Neural crest cell (in vitro differentiated cells): ENCODE data around the gene AMOTL1. TPM values are rescaled to one million over a fixed set of nuclear protein-coding genes. Genes with fewer than 3 reads are reported as not detected.

ENCODE experiments used
- DNase-seq: peaks from one replicate; pipeline ENCODE4 v3.0.0; 2021; ENCODE audit warnings: low read depth, mixed read lengths, low spot score
- H3K27ac Mint-ChIP-seq: one replicate; pipeline ENCODE4 v1.8.0; 2021; ENCODE audit warnings: mild to moderate bottlenecking, mixed read lengths; ENCODE audit not compliant: unreplicated experiment
- H3K27me3 Mint-ChIP-seq: 2 replicates; pipeline ENCODE4 v1.8.0; 2021; ENCODE audit warnings: low read depth, mild to moderate bottlenecking, mixed read lengths
- H3K36me3 Mint-ChIP-seq: 2 replicates; pipeline ENCODE4 v1.8.0; 2021; ENCODE audit warnings: low read depth, mild to moderate bottlenecking, mixed read lengths
- H3K4me1 Mint-ChIP-seq: 2 replicates; pipeline ENCODE4 v1.8.0; 2021; ENCODE audit warnings: mixed read lengths
- H3K4me3 Mint-ChIP-seq: one replicate; pipeline ENCODE4 v1.8.0; 2021; ENCODE audit warnings: mild to moderate bottlenecking, mixed read lengths
- H3K9me3 Mint-ChIP-seq: 2 replicates; pipeline ENCODE4 v1.8.0; 2021; ENCODE audit warnings: mixed read lengths
- CTCF ChIP-seq: fragments of 200-600 bp; sonication (generic); conservative IDR thresholded peaks from 2 replicates; pipeline ENCODE4 v1.5.0; 2021; ENCODE audit warnings: antibody characterized with exemption, mild to moderate bottlenecking
- total RNA-seq: library from RNA; stranded (reverse); gene quantifications from 2 replicates; pipeline ENCODE4 v1.2.1, GENCODE V29; 2021

The AMOTL1 gene
- total RNA-seq, 1 donor from 2014 or later, result 67.5 TPM

- DNase-seq, result no peak
- no peaks in the 10 kb centered on the region for H3K9me3 Mint-ChIP-seq
- TF ChIP-seq CTCF, result no peak
- H3K4me1 Mint-ChIP-seq, result peaks cover 17% of the 10 kb centered on the region
- peaks cover 13% of the 10 kb centered on the region for H3K36me3 Mint-ChIP-seq
- no peak overlapping the region for H3K27ac Mint-ChIP-seq
- H3K4me3 Mint-ChIP-seq, result no peak overlapping the region
- H3K27me3 Mint-ChIP-seq, result no peaks in the 10 kb centered on the region
Observed at GRCh38 chr11:94837317-94837716, 69.2 kb downstream of the AMOTL1 start.

GRCh38 chr11:94838027-94838731 is 70.0 kb downstream of the AMOTL1 start:
- no peaks in the 10 kb centered on the region for H3K9me3 Mint-ChIP-seq

GRCh38 chr11:94840209-94840608 is 72.1 kb downstream of the AMOTL1 start:
- H3K9me3 Mint-ChIP-seq, result no peaks in the 10 kb centered on the region
- no peak overlapping the region for H3K4me3 Mint-ChIP-seq
- no peaks in the 10 kb centered on the region for H3K27me3 Mint-ChIP-seq
- peaks cover 11% of the 10 kb centered on the region for H3K36me3 Mint-ChIP-seq
- no peak for TF ChIP-seq CTCF
- peaks cover 1% of the 10 kb centered on the region for H3K4me1 Mint-ChIP-seq
- no peak overlapping the region for H3K27ac Mint-ChIP-seq
- DNase-seq, result no peak

More at GRCh38 chr11:94838027-94838731, 70.0 kb downstream of the AMOTL1 start:
- H3K4me1 Mint-ChIP-seq, result peaks cover 11% of the 10 kb centered on the region
- no peak overlapping the region for H3K4me3 Mint-ChIP-seq
- TF ChIP-seq CTCF, result no peak
- DNase-seq, result no peak
- H3K27ac Mint-ChIP-seq, result no peak overlapping the region
- H3K36me3 Mint-ChIP-seq, result peaks cover 13% of the 10 kb centered on the region
- H3K27me3 Mint-ChIP-seq, result no peaks in the 10 kb centered on the region

GRCh38 chr11:94844031-94844430 is 75.9 kb downstream of the AMOTL1 start:
- H3K9me3 Mint-ChIP-seq, result no peaks in the 10 kb centered on the region
- H3K27me3 Mint-ChIP-seq, result no peaks in the 10 kb centered on the region
- H3K36me3 Mint-ChIP-seq, result peaks cover 17% of the 10 kb centered on the region
- no peak overlapping the region for H3K4me3 Mint-ChIP-seq
- H3K4me1 Mint-ChIP-seq, result peaks cover 22% of the 10 kb centered on the region
- DNase-seq, result no peak
- no peak for TF ChIP-seq CTCF
- no peak overlapping the region for H3K27ac Mint-ChIP-seq

- Mint-ChIP-seq H3K27me3 (no peaks in the 10 kb centered on the region), H3K4me1 (peaks cover 22% of the 10 kb centered on the region), H3K27ac (no peak overlapping the region), H3K9me3 (no peaks in the 10 kb centered on the region), H3K36me3 (peaks cover 23% of the 10 kb centered on the region), H3K4me3 (no peak overlapping the region)
- TF ChIP-seq CTCF, result no peak
- DNase-seq, result no peak
Observed at GRCh38 chr11:94845622-94846021, 77.5 kb downstream of the AMOTL1 start.
